ENCODE measurements around the gene ZNF138.
"Not testable (repeated sequence)": the region's sequence is repeated elsewhere in the genome, so short reads cannot be mapped to it uniquely, and the experiment has no call there.

Gene ZNF138

DNA sequence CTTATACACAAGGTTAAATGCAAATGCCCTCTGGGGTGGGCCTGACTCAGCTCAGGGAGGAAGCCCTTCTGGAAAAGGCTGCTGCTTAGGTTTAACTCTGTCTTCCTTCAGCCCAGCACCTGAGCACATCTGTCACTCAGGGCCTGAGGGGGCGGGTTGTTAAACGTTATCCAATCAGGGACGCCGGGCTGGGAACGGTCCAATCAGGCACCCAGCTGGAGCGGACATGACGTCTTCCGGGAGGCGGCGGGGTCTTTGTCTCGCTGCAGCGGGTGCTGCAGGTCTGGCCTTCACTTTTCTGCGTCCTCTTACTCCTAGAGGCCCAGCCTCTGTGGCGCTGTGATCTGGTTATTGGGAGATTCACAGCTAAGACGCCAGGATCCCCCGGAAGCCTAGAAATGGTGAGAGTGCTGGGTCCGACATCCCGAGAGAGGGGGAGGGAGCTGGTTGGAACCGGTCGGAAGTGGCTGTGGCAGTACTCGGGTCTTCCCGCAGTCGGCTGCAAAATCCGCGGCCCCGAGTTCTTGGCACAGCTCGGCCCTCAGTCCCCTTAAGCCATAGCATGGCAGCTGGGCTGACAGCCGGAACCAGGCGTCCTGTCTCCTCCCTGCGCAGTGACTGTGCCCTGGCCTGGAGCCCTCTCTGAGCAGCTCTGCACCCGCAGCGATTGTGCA is at the start of gene ZNF138:
TSS of gene ZNF138 (plus strand) at position 258 of the 674 bp plus-strand sequence. CDS start at position 399, 141 bp downstream.
- Histone ChIP-seq H3K36me3 (ENCODE audit: control insufficient read depth in 1 of 2, insufficient read depth in 2 of 2, low read length in 2 of 2) (peaks cover 1 to 2% of the 10 kb centered on the region in 2 donors), H3K27me3 (ENCODE audit: control insufficient read depth in 1 of 2, insufficient read depth in 2 of 2, low read length in 2 of 2) (no peaks in the 10 kb centered on the region), H3K4me3 (ENCODE audit: low read depth in 1 of 2, low read length in 2 of 2) (peak within 1 kb of the TSS; percentile 87 to 96), H3K9ac (ENCODE audit: low read depth in 1 of 2, low read length in 2 of 2) (peak within 1 kb of the TSS; percentile 74 to 88), H3K4me1 (ENCODE audit: control insufficient read depth in 1 of 2, insufficient read depth in 2 of 2, low read length in 2 of 2) (peaks cover 5 to 7% of the 10 kb centered on the region in 2 donors), H3K9me3 (ENCODE audit: control insufficient read depth in 1 of 2, low read length in 2 of 2) (no peaks in the 10 kb centered on the region), H3K27ac (ENCODE audit: low read depth, low read length) (peak within 1 kb of the TSS; percentile 73)

DNA sequence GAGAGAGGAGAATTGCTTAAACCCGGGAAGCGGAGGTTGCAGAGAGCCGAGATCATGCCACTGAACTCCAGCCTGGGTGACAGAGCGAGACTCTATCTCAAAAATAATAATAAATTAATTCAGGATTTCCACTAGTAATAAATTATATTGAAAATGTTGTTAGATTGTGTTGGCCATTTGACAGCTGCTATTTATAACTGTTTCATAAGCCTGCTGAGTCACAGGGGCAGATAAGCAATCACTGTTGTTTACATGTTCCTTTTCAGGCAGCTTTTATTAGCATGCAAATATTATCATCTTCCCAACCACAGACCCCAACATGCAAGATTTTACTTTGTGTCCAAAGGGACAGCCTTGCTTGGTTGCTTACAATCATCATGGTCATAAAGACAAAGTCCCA is 49.5 kb upstream of the ZNF138 start:
- H3K9me3 ChIP-seq (ENCODE audit: control insufficient read depth in 1 of 2, low read length in 2 of 2) = peaks cover 5 to 9% of the 10 kb centered on the region in 2 donors
- H3K4me3 ChIP-seq (ENCODE audit: low read depth in 1 of 2, low read length in 2 of 2) = no peak overlapping the region
- H3K27ac ChIP-seq (ENCODE audit: low read depth, low read length) = no peak overlapping the region

DNA sequence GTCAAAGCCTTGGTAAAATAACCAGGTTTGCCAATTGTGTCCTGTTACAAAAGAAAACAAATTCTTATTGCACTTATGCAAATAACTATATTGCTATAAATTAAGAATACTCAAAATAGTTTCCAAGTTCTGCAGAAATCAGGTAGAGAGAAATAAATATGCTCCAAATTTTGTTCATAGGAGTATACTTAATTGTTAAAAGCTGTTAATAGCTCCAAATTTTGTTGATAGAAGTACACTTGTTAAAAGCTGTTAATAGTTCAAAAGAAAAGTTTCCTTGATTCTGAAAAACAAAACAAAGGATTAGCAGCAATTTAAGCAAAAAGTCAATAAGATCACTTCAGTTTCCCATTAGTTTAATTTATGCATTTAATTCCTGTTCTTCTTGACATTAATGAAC is 46.4 kb upstream of the ZNF138 start:
- H3K9ac ChIP-seq (ENCODE audit: low read depth in 1 of 2, low read length in 2 of 2) = no peak overlapping the region
- H3K27me3 ChIP-seq (ENCODE audit: control insufficient read depth in 1 of 2, insufficient read depth in 2 of 2, low read length in 2 of 2) = no peaks in the 10 kb centered on the region
- no peaks in the 10 kb centered on the region for H3K4me1 ChIP-seq (ENCODE audit: control insufficient read depth in 1 of 2, insufficient read depth in 2 of 2, low read length in 2 of 2)
- H3K36me3 ChIP-seq (ENCODE audit: control insufficient read depth in 1 of 2, insufficient read depth in 2 of 2, low read length in 2 of 2) = no peaks in the 10 kb centered on the region
- H3K4me3 ChIP-seq (ENCODE audit: low read depth in 1 of 2, low read length in 2 of 2) = no peak overlapping the region
- no peak overlapping the region for H3K27ac ChIP-seq (ENCODE audit: low read depth, low read length)
- H3K9me3 ChIP-seq (ENCODE audit: control insufficient read depth in 1 of 2, low read length in 2 of 2) = peaks cover 3 to 5% of the 10 kb centered on the region in 2 donors

More for the DNA sequence above, 49.5 kb upstream of the ZNF138 start:
- H3K4me1 ChIP-seq (ENCODE audit: control insufficient read depth in 1 of 2, insufficient read depth in 2 of 2, low read length in 2 of 2) = no peaks in the 10 kb centered on the region
- no peaks in the 10 kb centered on the region for H3K27me3 ChIP-seq (ENCODE audit: control insufficient read depth in 1 of 2, insufficient read depth in 2 of 2, low read length in 2 of 2)
- H3K9ac ChIP-seq (ENCODE audit: low read depth in 1 of 2, low read length in 2 of 2) = no peak overlapping the region
- H3K36me3 ChIP-seq (ENCODE audit: control insufficient read depth in 1 of 2, insufficient read depth in 2 of 2, low read length in 2 of 2) = no peaks in the 10 kb centered on the region

DNA sequence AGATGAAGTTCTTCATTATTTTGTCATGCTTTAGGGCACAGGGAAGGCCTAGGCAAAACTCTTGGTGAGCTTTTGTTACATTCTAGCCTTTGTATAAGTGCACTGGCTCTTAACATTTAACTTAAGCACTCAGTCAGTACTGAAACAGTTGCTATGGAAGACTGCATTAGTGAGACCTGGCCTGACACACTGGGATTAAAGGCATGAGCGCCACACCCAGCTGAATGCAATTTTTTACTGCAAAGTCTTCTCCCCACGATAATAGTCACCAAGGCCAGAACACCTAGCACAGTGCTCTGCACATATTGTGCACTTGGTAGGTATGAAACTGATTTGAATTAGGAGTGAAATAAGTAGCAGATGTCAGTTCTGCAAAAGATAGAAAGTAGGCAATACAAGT is 41.2 kb upstream of the ZNF138 start:
- Histone ChIP-seq H3K27me3 (ENCODE audit: control insufficient read depth in 1 of 2, insufficient read depth in 2 of 2, low read length in 2 of 2) (no peaks in the 10 kb centered on the region), H3K4me3 (ENCODE audit: low read depth in 1 of 2, low read length in 2 of 2) (no peak overlapping the region), H3K9me3 (ENCODE audit: control insufficient read depth in 1 of 2, low read length in 2 of 2) (peaks cover 1 to 2% of the 10 kb centered on the region in 2 donors), H3K36me3 (ENCODE audit: control insufficient read depth in 1 of 2, insufficient read depth in 2 of 2, low read length in 2 of 2) (no peaks in the 10 kb centered on the region), H3K9ac (ENCODE audit: low read depth in 1 of 2, low read length in 2 of 2) (no peak overlapping the region), H3K4me1 (ENCODE audit: control insufficient read depth in 1 of 2, insufficient read depth in 2 of 2, low read length in 2 of 2) (no peaks in the 10 kb centered on the region), H3K27ac (ENCODE audit: low read depth, low read length) (no peak overlapping the region)

DNA sequence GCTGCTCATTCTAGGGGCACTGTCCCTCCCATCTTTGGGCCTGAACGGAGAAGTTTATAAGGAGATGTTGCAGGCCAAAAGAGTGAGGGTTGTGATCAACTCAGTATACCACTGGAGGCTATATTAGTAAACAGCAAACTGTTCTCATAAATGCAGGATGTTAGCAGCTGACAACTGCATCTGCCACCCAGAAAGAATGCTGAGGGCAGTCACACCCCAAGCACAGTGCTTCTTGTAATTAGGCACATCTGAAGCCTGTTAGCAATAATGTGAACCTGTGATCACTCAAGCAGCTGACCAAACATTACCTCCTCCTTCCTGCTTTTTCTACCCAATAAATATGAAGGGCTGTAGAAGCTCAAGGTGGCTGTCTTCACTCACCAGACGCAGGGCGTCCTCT is 38.4 kb upstream of the ZNF138 start:
- Histone ChIP-seq H3K36me3 (ENCODE audit: control insufficient read depth in 1 of 2, insufficient read depth in 2 of 2, low read length in 2 of 2) (no peaks in the 10 kb centered on the region), H3K9me3 (ENCODE audit: control insufficient read depth in 1 of 2, low read length in 2 of 2) (no peaks in the 10 kb centered on the region), H3K27me3 (ENCODE audit: control insufficient read depth in 1 of 2, insufficient read depth in 2 of 2, low read length in 2 of 2) (no peaks in the 10 kb centered on the region), H3K4me3 (ENCODE audit: low read depth in 1 of 2, low read length in 2 of 2) (no peak overlapping the region), H3K9ac (ENCODE audit: low read depth in 1 of 2, low read length in 2 of 2) (no peak overlapping the region), H3K27ac (ENCODE audit: low read depth, low read length) (no peak overlapping the region), H3K4me1 (ENCODE audit: control insufficient read depth in 1 of 2, insufficient read depth in 2 of 2, low read length in 2 of 2) (no peaks in the 10 kb centered on the region)

DNA sequence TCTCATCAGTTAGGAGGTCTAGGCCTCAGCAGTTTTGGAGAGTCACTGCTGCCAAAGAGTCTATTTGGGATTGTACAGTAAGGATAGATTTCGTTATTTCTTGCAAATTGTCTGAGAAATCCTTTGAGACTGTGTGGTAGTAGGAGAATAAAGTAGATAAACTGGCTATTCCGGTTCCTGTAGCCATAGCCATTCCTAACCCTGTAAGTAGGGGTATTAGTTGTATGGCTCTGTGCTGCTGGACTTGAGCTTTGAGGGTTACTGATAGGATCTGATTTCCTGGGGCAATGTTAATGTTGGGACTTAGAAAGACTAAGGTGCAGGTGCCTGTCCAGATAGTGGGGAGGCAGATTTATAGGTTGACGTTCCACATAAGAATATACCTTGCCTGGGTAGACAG is 36.1 kb upstream of the ZNF138 start:
- H3K4me3 ChIP-seq (ENCODE audit: low read depth in 1 of 2, low read length in 2 of 2) = no peak overlapping the region
- no peak overlapping the region for H3K9ac ChIP-seq (ENCODE audit: low read depth in 1 of 2, low read length in 2 of 2)
- H3K36me3 ChIP-seq (ENCODE audit: control insufficient read depth in 1 of 2, insufficient read depth in 2 of 2, low read length in 2 of 2) = no peaks in the 10 kb centered on the region
- H3K9me3 ChIP-seq (ENCODE audit: control insufficient read depth in 1 of 2, low read length in 2 of 2) = no peaks in the 10 kb centered on the region
- H3K27ac ChIP-seq (ENCODE audit: low read depth, low read length) = no peak overlapping the region
- H3K27me3 ChIP-seq (ENCODE audit: control insufficient read depth in 1 of 2, insufficient read depth in 2 of 2, low read length in 2 of 2) = no peaks in the 10 kb centered on the region
- no peaks in the 10 kb centered on the region for H3K4me1 ChIP-seq (ENCODE audit: control insufficient read depth in 1 of 2, insufficient read depth in 2 of 2, low read length in 2 of 2)

DNA sequence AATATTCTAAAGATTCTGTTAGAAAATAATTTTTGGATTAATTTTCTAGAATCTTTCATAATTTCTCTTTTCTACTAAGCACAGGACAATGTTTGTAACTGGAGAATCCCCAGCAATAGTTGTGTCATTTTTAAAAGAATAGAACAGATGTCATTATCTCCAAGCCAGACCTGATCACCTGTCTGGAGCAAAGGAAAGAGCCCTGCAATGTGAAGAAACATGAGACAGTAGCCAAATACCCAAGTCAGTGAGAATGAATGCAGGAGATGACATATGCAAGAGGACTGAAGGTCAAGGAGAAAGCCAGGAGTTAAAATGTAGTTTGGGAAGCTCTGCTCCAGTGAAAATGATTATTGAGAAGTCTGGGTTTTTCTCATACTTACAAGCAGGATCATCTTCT is 25.4 kb upstream of the ZNF138 start:
- H3K27me3 ChIP-seq (ENCODE audit: control insufficient read depth in 1 of 2, insufficient read depth in 2 of 2, low read length in 2 of 2) = no peaks in the 10 kb centered on the region
- H3K9me3 ChIP-seq (ENCODE audit: control insufficient read depth in 1 of 2, low read length in 2 of 2) = no peaks in the 10 kb centered on the region
- H3K4me1 ChIP-seq (ENCODE audit: control insufficient read depth in 1 of 2, insufficient read depth in 2 of 2, low read length in 2 of 2) = no peaks in the 10 kb centered on the region
- no peaks in the 10 kb centered on the region for H3K36me3 ChIP-seq (ENCODE audit: control insufficient read depth in 1 of 2, insufficient read depth in 2 of 2, low read length in 2 of 2)
- no peak overlapping the region for H3K27ac ChIP-seq (ENCODE audit: low read depth, low read length)
- no peak overlapping the region for H3K9ac ChIP-seq (ENCODE audit: low read depth in 1 of 2, low read length in 2 of 2)
- H3K4me3 ChIP-seq (ENCODE audit: low read depth in 1 of 2, low read length in 2 of 2) = no peak overlapping the region

DNA sequence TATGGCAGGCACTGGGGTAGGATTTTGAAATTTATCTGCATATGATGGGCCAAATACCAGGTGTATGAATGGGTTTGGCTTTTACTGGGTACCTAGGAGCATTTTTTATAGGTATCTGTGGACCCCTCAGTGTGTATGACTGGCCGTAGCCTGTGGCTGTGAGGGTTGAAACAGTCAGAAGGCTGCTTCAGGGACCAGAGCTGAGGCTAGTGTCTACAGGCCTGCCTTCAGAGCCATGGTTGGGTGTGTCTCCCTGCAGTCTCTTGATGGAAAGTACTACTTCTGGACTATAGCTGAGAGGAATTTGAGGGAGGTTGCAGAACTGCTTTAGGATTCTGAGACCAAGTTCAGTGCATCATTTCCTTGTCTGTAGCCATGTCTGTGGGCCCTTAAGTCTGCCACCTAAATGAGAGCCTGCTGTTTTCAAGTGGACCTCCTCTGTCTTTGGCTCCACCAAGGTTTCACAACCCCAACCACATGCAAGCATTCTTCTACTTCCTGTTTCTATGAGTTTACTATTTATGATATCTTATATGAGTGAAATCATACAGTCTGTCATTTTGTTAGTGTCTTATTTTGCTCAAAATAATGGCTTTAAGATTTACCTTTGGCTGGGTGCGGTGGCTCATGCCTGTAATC is 19.9 kb upstream of the ZNF138 start:
- no peak overlapping the region for H3K9ac ChIP-seq (ENCODE audit: low read depth in 1 of 2, low read length in 2 of 2)
- H3K36me3 ChIP-seq (ENCODE audit: control insufficient read depth in 1 of 2, insufficient read depth in 2 of 2, low read length in 2 of 2) = no peaks in the 10 kb centered on the region
- no peaks in the 10 kb centered on the region for H3K9me3 ChIP-seq (ENCODE audit: control insufficient read depth in 1 of 2, low read length in 2 of 2)
- H3K4me1 ChIP-seq (ENCODE audit: control insufficient read depth in 1 of 2, insufficient read depth in 2 of 2, low read length in 2 of 2) = no peaks in the 10 kb centered on the region
- H3K27ac ChIP-seq (ENCODE audit: low read depth, low read length) = no peak overlapping the region
- no peaks in the 10 kb centered on the region for H3K27me3 ChIP-seq (ENCODE audit: control insufficient read depth in 1 of 2, insufficient read depth in 2 of 2, low read length in 2 of 2)
- H3K4me3 ChIP-seq (ENCODE audit: low read depth in 1 of 2, low read length in 2 of 2) = no peak overlapping the region

DNA sequence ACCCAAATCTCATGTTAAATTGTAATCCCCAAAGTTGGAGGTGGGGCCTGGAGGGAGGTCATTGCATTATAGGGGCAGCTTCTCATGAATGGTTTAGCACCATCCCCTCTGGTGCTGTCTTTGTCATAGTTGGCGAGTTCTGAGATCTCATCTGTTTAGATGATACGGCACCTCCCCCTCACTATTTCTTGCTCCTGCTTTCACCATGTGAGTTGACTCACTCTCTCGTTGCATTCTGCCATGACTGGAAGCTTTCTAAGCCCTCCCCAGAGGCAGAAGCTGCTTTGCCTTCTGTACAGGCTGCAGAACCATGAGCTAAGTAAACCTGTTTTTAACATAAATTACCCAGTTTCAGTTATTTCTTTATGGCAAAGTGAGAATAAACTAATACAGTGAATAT is 18.9 kb upstream of the ZNF138 start:
- no peaks in the 10 kb centered on the region for H3K9me3 ChIP-seq (ENCODE audit: control insufficient read depth in 1 of 2, low read length in 2 of 2)
- no peak overlapping the region for H3K4me3 ChIP-seq (ENCODE audit: low read depth in 1 of 2, low read length in 2 of 2)
- H3K9ac ChIP-seq (ENCODE audit: low read depth in 1 of 2, low read length in 2 of 2) = no peak overlapping the region
- H3K36me3 ChIP-seq (ENCODE audit: control insufficient read depth in 1 of 2, insufficient read depth in 2 of 2, low read length in 2 of 2) = no peaks in the 10 kb centered on the region
- H3K27ac ChIP-seq (ENCODE audit: low read depth, low read length) = no peak overlapping the region
- no peaks in the 10 kb centered on the region for H3K4me1 ChIP-seq (ENCODE audit: control insufficient read depth in 1 of 2, insufficient read depth in 2 of 2, low read length in 2 of 2)
- no peaks in the 10 kb centered on the region for H3K27me3 ChIP-seq (ENCODE audit: control insufficient read depth in 1 of 2, insufficient read depth in 2 of 2, low read length in 2 of 2)

DNA sequence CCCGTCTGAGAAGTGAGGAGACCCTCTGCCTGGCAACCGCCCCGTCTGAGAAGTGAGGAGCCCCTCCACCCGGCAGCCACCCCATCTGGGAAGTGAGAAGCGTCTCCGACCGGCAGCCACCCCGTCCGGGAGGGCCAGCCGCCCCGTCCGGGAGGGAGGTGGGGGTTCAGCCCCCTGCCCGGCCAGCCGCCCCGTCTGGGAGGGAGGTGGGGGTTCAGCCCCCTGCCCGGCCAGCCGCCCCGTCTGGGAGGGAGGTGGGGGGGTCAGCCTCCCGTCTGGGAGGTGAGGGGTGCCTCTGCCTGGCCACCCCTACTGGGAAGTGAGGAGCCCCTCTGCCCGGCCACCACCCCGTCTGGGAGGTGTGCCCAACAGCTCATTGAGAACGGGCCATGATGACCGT is 9.4 kb upstream of the ZNF138 start:
- not testable (repeated sequence) for H3K9me3 ChIP-seq (ENCODE audit: control insufficient read depth in 1 of 2, low read length in 2 of 2); H3K9ac ChIP-seq (ENCODE audit: low read depth in 1 of 2, low read length in 2 of 2); H3K27ac ChIP-seq (ENCODE audit: low read depth, low read length); H3K4me1 ChIP-seq (ENCODE audit: control insufficient read depth in 1 of 2, insufficient read depth in 2 of 2, low read length in 2 of 2); H3K27me3 ChIP-seq (ENCODE audit: control insufficient read depth in 1 of 2, insufficient read depth in 2 of 2, low read length in 2 of 2); H3K36me3 ChIP-seq (ENCODE audit: control insufficient read depth in 1 of 2, insufficient read depth in 2 of 2, low read length in 2 of 2); H3K4me3 ChIP-seq (ENCODE audit: low read depth in 1 of 2, low read length in 2 of 2)

Measured in duodenal mucosa (tissue), 2 donors.